ENCODE measurements around the gene IGLL1.
"Not testable (repeated sequence)": the region's sequence is repeated elsewhere in the genome, so short reads cannot be mapped to it uniquely, and the experiment has no call there.

Gene IGLL1

GRCh38 chr22:23561025-23561510, 19.0 kb downstream of the IGLL1 start:
- DNase-seq, result not testable (repeated sequence)

- not testable (repeated sequence) for DNase-seq
Observed at GRCh38 chr22:23560215-23560614, 19.9 kb downstream of the IGLL1 start.

GRCh38 chr22:23557467-23557866, 22.6 kb downstream of the IGLL1 start:
- no peak for DNase-seq

GRCh38 chr22:23557036-23557435, 23.1 kb downstream of the IGLL1 start:
- no peak for DNase-seq

- DNase-seq, result no peak
Observed at GRCh38 chr22:23556026-23556620, 24.0 kb downstream of the IGLL1 start.

- no peak for DNase-seq
Observed at GRCh38 chr22:23555118-23555517, 25.0 kb downstream of the IGLL1 start.

- no peak for DNase-seq
Observed at GRCh38 chr22:23553924-23554870, 25.9 kb downstream of the IGLL1 start.

- no peak for DNase-seq
Observed at GRCh38 chr22:23553438-23553837, 26.7 kb downstream of the IGLL1 start.

- DNase-seq, result no peak
Observed at GRCh38 chr22:23552573-23552972, 27.5 kb downstream of the IGLL1 start.

GRCh38 chr22:23551385-23551784, 28.7 kb downstream of the IGLL1 start:
- DNase-seq, result no peak

- DNase-seq, result no peak
Observed at GRCh38 chr22:23550049-23550650, 29.9 kb downstream of the IGLL1 start.

- DNase-seq, result no peak
Observed at GRCh38 chr22:23549198-23549595, 30.9 kb downstream of the IGLL1 start.

GRCh38 chr22:23548501-23549197, 31.4 kb downstream of the IGLL1 start:
- DNase-seq, result no peak

GRCh38 chr22:23547818-23548500, 32.1 kb downstream of the IGLL1 start:
- DNase-seq, result no peak

- not testable (repeated sequence) for DNase-seq
Observed at GRCh38 chr22:23547382-23547781, 32.7 kb downstream of the IGLL1 start.

- no peak for DNase-seq
Observed at GRCh38 chr22:23544852-23545251, 35.2 kb downstream of the IGLL1 start.

- DNase-seq, result not testable (repeated sequence)
Observed at GRCh38 chr22:23543506-23544000, 36.5 kb downstream of the IGLL1 start.

GRCh38 chr22:23542933-23543332, 37.2 kb downstream of the IGLL1 start:
- DNase-seq, result no peak

- not testable (repeated sequence) for DNase-seq
Observed at GRCh38 chr22:23542391-23542790, 37.7 kb downstream of the IGLL1 start.

- not testable (repeated sequence) for DNase-seq
Observed at GRCh38 chr22:23541849-23542281, 38.2 kb downstream of the IGLL1 start.

GRCh38 chr22:23540837-23541236, 39.3 kb downstream of the IGLL1 start:
- not testable (repeated sequence) for DNase-seq

GRCh38 chr22:23539839-23540198, 40.3 kb downstream of the IGLL1 start:
- DNase-seq, result not testable (repeated sequence)

All from activated T-cell treated with anti-CD3 and anti-CD28 coated beads, Interleukin-2, amount 50 U/mL, for 48 hours (primary cell).